Esophagus squamous epithelium (tissue), 5 donors: ENCODE measurements around the gene MT1X. TPM values are rescaled to one million over a fixed set of nuclear protein-coding genes. Genes with fewer than 3 reads are reported as not detected.
"Not testable (repeated sequence)": the region's sequence is repeated elsewhere in the genome, so short reads cannot be mapped to it uniquely, and the experiment has no call there.

ENCODE experiments used
- DNase-seq: peaks from one replicate; lab custom pipeline; 2025; lab: John Stamatoyannopoulos, UW
- H3K27ac ChIP-seq, 4 donors: fragments of 200-600 bp; sonication (generic); one replicate each; pipeline ENCODE4 v1.5.1; 2016 to 2019; ENCODE audit warnings: mild to moderate bottlenecking in 1 of 4
- H3K27me3 ChIP-seq, 4 donors: fragments of 200-600 bp; sonication (generic); 1 replicate in 3 of 4; 2 replicates in 1 of 4; pipeline versions ENCODE4 v1.5.1 to v1.6.0; 2017 to 2021; ENCODE audit warnings: antibody characterized with exemption in 1 of 4
- H3K36me3 ChIP-seq, 3 donors: fragments of 200-600 bp; sonication (generic); one replicate each; pipeline ENCODE4 v1.5.1; 2016 to 2019
- H3K4me1 ChIP-seq, 3 donors: fragments of 200-600 bp; sonication (generic); one replicate each; pipeline ENCODE4 v1.5.1; 2017 to 2019
- H3K4me3 ChIP-seq, 4 donors: fragments of 200-600 bp; sonication (generic); 1 replicate in 3 of 4; 2 replicates in 1 of 4; pipeline ENCODE4 v1.5.1; 2016 to 2019; ENCODE audit warnings: mild to moderate bottlenecking in 2 of 4, moderate library complexity in 1 of 4
- H3K9me3 ChIP-seq, 3 donors: fragments of 200-600 bp; sonication (generic); one replicate each; pipeline ENCODE4 v1.5.1; 2016 to 2019
- CTCF ChIP-seq, 6 experiments: fragments of 450-650 bp in 4 of 6; fragments of 200-600 bp in 2 of 6; sonication (generic) in 2 of 6; IDR thresholded peaks; one replicate each; pipeline ENCODE4 v1.5.1; 2016 to 2019; ENCODE audit warnings: antibody characterized with exemption in 6 of 6, mild to moderate bottlenecking in 4 of 6, moderate library complexity in 4 of 6
- POLR2A ChIP-seq, 4 donors: fragments of 450-650 bp; IDR thresholded peaks; one replicate each; pipeline ENCODE4 v1.6.1; 2017; ENCODE audit warnings: antibody characterized with exemption in 4 of 4, mild to moderate bottlenecking in 4 of 4, moderate library complexity in 3 of 4
- WGBS, 2 donors: methylation state at CpG; one replicate each; pipeline ENCODE4 v1.1.5; 2018; 5-methylcytosine and 5-hydroxymethylcytosine counted together
- intact Hi-C: fragments of 100-400 bp; cut with DNase I; formaldehyde crosslinking; loops from one replicate; pipeline ENCODE4 v1.15.0; 2022
- total RNA-seq, 4 donors: library from RNA; depleted of rRNA; stranded (reverse); fragments of >200 nt; gene quantifications; one replicate each; pipeline ENCODE4 v1.1.0, GENCODE V29; 2016
- donor health status: DM: yes; HTN: yes; CAD: no.

The MT1X gene
- total RNA-seq, 4 donors from 2014 or later, result 343 to 1,688 (median 688) TPM

GRCh38 chr16:56662357-56663354 is 19.6 kb upstream of the MT1X start:
- peak overlapping the region in 2 of 4 donors; percentile 29 to 50 for H3K4me3 ChIP-seq

GRCh38 chr16:56664506-56664905 is 17.8 kb upstream of the MT1X start:
- H3K4me1 ChIP-seq, result peaks cover 19 to 42% (median 19%) of the 10 kb centered on the region in 3 donors
- no peak overlapping the region for H3K4me3 ChIP-seq
- no peak for DNase-seq
- no peak for TF ChIP-seq POLR2A (IDR thresholded peaks at IDR 0.05)
- no peak for TF ChIP-seq CTCF (IDR thresholded peaks at IDR 0.05)
- H3K27ac ChIP-seq, result no peak overlapping the region
- 93 to 100% methylated on average over 1 of the region's 1 CpG for WGBS, 2 donors
- intact Hi-C loops, result no loop called here
- no peaks in the 10 kb centered on the region for H3K9me3 ChIP-seq
- H3K27me3 ChIP-seq, result peaks cover 0 to 100% (median 10%) of the 10 kb centered on the region in 4 donors
- no peaks in the 10 kb centered on the region for H3K36me3 ChIP-seq

More at GRCh38 chr16:56662357-56663354, 19.6 kb upstream of the MT1X start:
- Histone ChIP-seq H3K27me3 (peaks cover 0 to 100% (median 10%) of the 10 kb centered on the region in 4 donors), H3K27ac (no peak overlapping the region), H3K36me3 (no peaks in the 10 kb centered on the region), H3K4me1 (peaks cover 12 to 40% (median 17%) of the 10 kb centered on the region in 3 donors), H3K9me3 (no peaks in the 10 kb centered on the region)
- intact Hi-C loops, result no loop called here
- DNase-seq, result no peak
- TF ChIP-seq POLR2A (IDR thresholded peaks at IDR 0.05) (no peak), CTCF (IDR thresholded peaks at IDR 0.05) (no peak)
- WGBS, 2 donors, result 28 to 41% methylated on average over 17 to 32 of the region's 48 CpGs

- intact Hi-C loops, H3K4me3 ChIP-seq, H3K9me3 ChIP-seq, H3K36me3 ChIP-seq, DNase-seq: not testable (repeated sequence)
- peaks cover 0 to 100% (median 10%) of the 10 kb centered on the region in 4 donors for H3K27me3 ChIP-seq
- peaks cover 19 to 50% (median 25%) of the 10 kb centered on the region in 3 donors for H3K4me1 ChIP-seq
- peak overlapping the region in 1 of 4 donors; percentile 29 for H3K27ac ChIP-seq
- WGBS, 2 donors, result 67 to 72% methylated on average over 8 of the region's 8 CpGs
These were observed 16.7 kb upstream of the MT1X start for GRCh38 chr16:56665286-56666261.

GRCh38 chr16:56667581-56668571 is 14.4 kb upstream of the MT1X start, which contains the start of gene MT1G:
Gene MT1G, minus strand, starts transcription at chr16:56668065. Its CDS starts 72 bp downstream, at chr16:56667993.
- intact Hi-C loops, result no loop called here
- peaks cover 14 to 47% (median 25%) of the 10 kb centered on the region in 3 donors for H3K4me1 ChIP-seq
- TF ChIP-seq POLR2A (IDR thresholded peaks at IDR 0.05) (peak in 2 of 4 donors; percentile 37 to 56), CTCF (IDR thresholded peaks at IDR 0.05) (no peak)
- H3K4me3 ChIP-seq, result peak within 1 kb of the TSS in 3 of 4 donors; percentile 20 to 54 (median 40)
- H3K9me3 ChIP-seq, result no peaks in the 10 kb centered on the region
- H3K36me3 ChIP-seq, result no peaks in the 10 kb centered on the region
- peaks cover 0 to 100% (median 4%) of the 10 kb centered on the region in 4 donors for H3K27me3 ChIP-seq
- 13 to 21% methylated on average over 28 to 30 of the region's 46 CpGs for WGBS, 2 donors
- H3K27ac ChIP-seq, result peak within 1 kb of the TSS in 2 of 4 donors; percentile 31 to 61
- DNase-seq, result no peak
